Measurements from ENCODE around the gene MACC1. TPM values are rescaled to one million over a fixed set of nuclear protein-coding genes. Genes with fewer than 3 reads are reported as not detected.

The MACC1 gene
- total and polyA plus RNA-seq, 5 donors from 2014 or later, result 0.12 to 1.0 (median 0.21) TPM; not detected in 2

DNA sequence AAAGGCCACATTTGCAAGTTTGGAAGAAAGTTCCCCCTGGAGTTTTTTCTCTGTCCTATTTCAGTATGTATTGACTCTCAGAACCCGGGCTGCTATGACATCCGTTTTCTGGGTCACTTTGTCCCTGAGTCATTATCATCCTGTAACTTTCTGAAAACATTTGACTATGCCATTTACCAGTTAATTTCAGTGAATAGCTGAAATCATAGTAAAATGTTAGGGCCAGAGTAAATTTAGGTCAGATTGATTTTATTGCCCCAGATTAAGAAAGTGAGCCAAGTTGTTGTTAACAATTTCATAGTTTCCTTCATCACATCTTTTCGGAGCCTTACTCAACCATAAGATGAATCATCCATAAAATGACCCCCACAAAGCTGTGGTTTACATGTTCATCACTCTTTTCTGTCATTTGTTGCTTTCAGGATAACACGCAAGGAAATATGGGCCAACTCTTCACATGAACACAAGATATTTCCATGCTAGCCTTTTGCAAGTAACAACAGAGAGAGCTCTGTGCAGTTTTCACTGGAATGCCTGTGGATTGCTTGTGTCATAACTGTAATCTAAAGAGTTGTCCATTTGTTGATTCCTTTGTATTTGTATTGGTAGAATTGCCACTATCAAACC, 3.9 kb upstream of the MACC1 start:
- Histone ChIP-seq H3K4me3 (ENCODE audit: low read depth, low read length) (no peak overlapping the region), H3K36me3 (ENCODE audit: control insufficient read depth, insufficient read depth, low read length) (no peaks in the 10 kb centered on the region), H3K27me3 (ENCODE audit: control insufficient read depth, insufficient read depth, low read length) (no peaks in the 10 kb centered on the region), H3K4me1 (ENCODE audit: control insufficient read depth, insufficient read depth, low read length, poor library complexity, severe bottlenecking) (no peaks in the 10 kb centered on the region), H3K9me3 (ENCODE audit: control insufficient read depth in 2 of 2, low read length in 2 of 2) (no peaks in the 10 kb centered on the region), H3K27ac (ENCODE audit: insufficient read depth, low read length, poor library complexity, severe bottlenecking) (no peak overlapping the region)
- Mint-ChIP-seq H3K9me3 (peaks cover 0 to 9% (median 2%) of the 10 kb centered on the region in 7 donors), H3K4me1 (peaks cover 0 to 15% (median 0%) of the 10 kb centered on the region in 4 donors), H3K27ac (peak overlapping the region in 1 of 3 donors; percentile 66), H3K36me3 (no peaks in the 10 kb centered on the region), H3K27me3 (peaks cover 3% of the 10 kb centered on the region), H3K4me3 (peak overlapping the region in 1 of 4 donors; percentile 33)
- DNase-seq (no peak), ATAC-seq (ENCODE audit: low read depth in 2 of 2) (no peak)

DNA sequence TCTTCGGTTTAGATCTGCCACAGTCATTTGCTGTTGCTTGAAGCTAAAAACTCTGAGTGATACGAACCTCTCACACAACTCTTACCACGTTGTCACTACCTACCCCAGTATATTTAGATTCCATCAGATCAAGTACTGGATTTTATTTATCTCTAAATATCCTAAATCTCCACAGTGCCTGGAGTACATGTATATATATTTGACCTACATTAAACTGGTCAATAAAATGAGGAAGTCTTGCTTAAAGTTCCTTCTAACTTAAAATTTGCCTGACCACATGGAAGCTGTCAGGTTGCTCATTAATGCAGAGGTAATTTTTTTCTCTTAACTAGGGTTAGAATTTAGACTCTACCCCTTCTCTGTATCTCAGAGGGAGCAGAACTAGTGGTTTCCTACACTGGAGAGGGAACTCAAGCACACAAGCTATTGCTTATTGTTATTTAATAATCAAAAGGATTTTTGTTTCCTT, 3.1 kb upstream of the MACC1 start:
- no peak overlapping the region for H3K4me3 Mint-ChIP-seq
- Histone ChIP-seq H3K36me3 (ENCODE audit: control insufficient read depth, insufficient read depth, low read length) (no peaks in the 10 kb centered on the region), H3K27ac (ENCODE audit: insufficient read depth, low read length, poor library complexity, severe bottlenecking) (no peak overlapping the region), H3K4me1 (ENCODE audit: control insufficient read depth, insufficient read depth, low read length, poor library complexity, severe bottlenecking) (no peaks in the 10 kb centered on the region), H3K9me3 (ENCODE audit: control insufficient read depth in 2 of 2, low read length in 2 of 2) (no peaks in the 10 kb centered on the region), H3K4me3 (ENCODE audit: low read depth, low read length) (no peak overlapping the region), H3K27me3 (ENCODE audit: control insufficient read depth, insufficient read depth, low read length) (no peaks in the 10 kb centered on the region)
- DNase-seq (no peak), ATAC-seq (ENCODE audit: low read depth in 2 of 2) (no peak)
- no peak overlapping the region for H3K27ac Mint-ChIP-seq
- no peaks in the 10 kb centered on the region for H3K27me3 Mint-ChIP-seq
- peaks cover 0 to 15% (median 0%) of the 10 kb centered on the region in 4 donors for H3K4me1 Mint-ChIP-seq
- H3K9me3 Mint-ChIP-seq, result peaks cover 0 to 6% (median 2%) of the 10 kb centered on the region in 7 donors
- no peaks in the 10 kb centered on the region for H3K36me3 Mint-ChIP-seq

DNA sequence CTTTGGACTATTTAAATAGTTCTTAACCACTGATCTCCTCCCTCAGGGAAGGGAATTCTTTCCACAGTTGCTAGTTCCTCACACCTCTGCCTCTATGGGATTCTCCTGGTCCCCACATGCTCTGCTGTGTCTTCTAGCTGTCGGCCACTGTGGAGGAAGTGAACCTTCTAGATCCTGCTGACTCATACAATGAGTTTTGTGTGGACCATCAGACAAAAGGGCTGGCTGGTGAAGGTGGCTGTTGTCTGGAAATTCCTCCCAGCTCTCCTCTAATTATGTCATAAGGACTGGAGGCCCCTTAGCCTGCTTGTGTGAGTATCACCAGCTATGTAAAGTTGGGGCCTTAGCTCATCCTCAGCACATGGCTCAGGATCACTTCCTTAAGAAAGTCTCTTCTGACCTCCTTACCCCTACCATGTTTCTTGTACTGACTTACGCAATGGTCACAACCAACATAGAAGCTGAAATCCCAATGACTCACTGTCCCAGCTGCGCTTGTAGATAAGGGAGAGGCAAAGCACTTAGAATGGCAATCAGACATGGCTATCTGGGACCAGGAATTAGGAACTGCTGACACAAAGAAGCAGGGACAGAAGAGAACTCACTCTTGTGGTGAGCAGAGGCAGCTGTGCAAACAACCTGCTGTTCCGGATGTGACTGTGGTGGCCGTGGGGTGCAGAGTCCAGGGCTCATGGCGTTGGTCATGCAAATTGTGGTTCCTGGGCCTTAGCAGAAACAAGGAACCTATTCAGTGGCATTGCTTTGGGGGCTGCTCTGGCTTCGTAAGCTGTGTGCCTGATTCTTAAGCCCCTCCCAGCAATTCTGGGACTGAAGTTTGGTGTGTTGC, 2.5 kb upstream of the MACC1 start:
- H3K27ac ChIP-seq (ENCODE audit: insufficient read depth, low read length, poor library complexity, severe bottlenecking), result no peak overlapping the region
- no peaks in the 10 kb centered on the region for H3K27me3 Mint-ChIP-seq
- H3K27me3 ChIP-seq (ENCODE audit: control insufficient read depth, insufficient read depth, low read length), result no peaks in the 10 kb centered on the region
- H3K9me3 Mint-ChIP-seq, result peaks cover 0 to 6% (median 0%) of the 10 kb centered on the region in 7 donors
- ATAC-seq (ENCODE audit: low read depth in 2 of 2), result peak; percentile 44
- no peak overlapping the region for H3K4me3 ChIP-seq (ENCODE audit: low read depth, low read length)
- H3K4me3 Mint-ChIP-seq, result no peak overlapping the region
- H3K27ac Mint-ChIP-seq, result peak overlapping the region in 1 of 3 donors; percentile 61
- H3K36me3 Mint-ChIP-seq, result no peaks in the 10 kb centered on the region
- H3K9me3 ChIP-seq (ENCODE audit: control insufficient read depth in 2 of 2, low read length in 2 of 2), result no peaks in the 10 kb centered on the region
- no peaks in the 10 kb centered on the region for H3K4me1 ChIP-seq (ENCODE audit: control insufficient read depth, insufficient read depth, low read length, poor library complexity, severe bottlenecking)
- no peak for DNase-seq
- H3K4me1 Mint-ChIP-seq, result peaks cover 0 to 15% (median 0%) of the 10 kb centered on the region in 4 donors
- no peaks in the 10 kb centered on the region for H3K36me3 ChIP-seq (ENCODE audit: control insufficient read depth, insufficient read depth, low read length)

- Mint-ChIP-seq H3K9me3 (peaks cover 0 to 6% (median 0%) of the 10 kb centered on the region in 7 donors), H3K27ac (peak overlapping the region in 1 of 3 donors; percentile 61), H3K36me3 (no peaks in the 10 kb centered on the region), H3K4me3 (no peak overlapping the region), H3K27me3 (no peaks in the 10 kb centered on the region), H3K4me1 (peaks cover 0 to 15% (median 0%) of the 10 kb centered on the region in 4 donors)
- ATAC-seq (ENCODE audit: low read depth in 2 of 2) (no peak), DNase-seq (no peak)
- no peaks in the 10 kb centered on the region for H3K27me3 ChIP-seq (ENCODE audit: control insufficient read depth, insufficient read depth, low read length)
- H3K9me3 ChIP-seq (ENCODE audit: control insufficient read depth in 2 of 2, low read length in 2 of 2), result no peaks in the 10 kb centered on the region
- no peaks in the 10 kb centered on the region for H3K36me3 ChIP-seq (ENCODE audit: control insufficient read depth, insufficient read depth, low read length)
- H3K4me3 ChIP-seq (ENCODE audit: low read depth, low read length), result no peak overlapping the region
- H3K27ac ChIP-seq (ENCODE audit: insufficient read depth, low read length, poor library complexity, severe bottlenecking), result no peak overlapping the region
- no peaks in the 10 kb centered on the region for H3K4me1 ChIP-seq (ENCODE audit: control insufficient read depth, insufficient read depth, low read length, poor library complexity, severe bottlenecking)
Observed at GRCh38 chr7:20219062-20219445, 1.9 kb upstream of the MACC1 start.

- H3K36me3 Mint-ChIP-seq, result no peaks in the 10 kb centered on the region
- ATAC-seq (ENCODE audit: low read depth in 2 of 2) (no peak), DNase-seq (no peak)
- peaks cover 0 to 6% (median 0%) of the 10 kb centered on the region in 7 donors for H3K9me3 Mint-ChIP-seq
- peaks cover 0 to 15% (median 0%) of the 10 kb centered on the region in 4 donors for H3K4me1 Mint-ChIP-seq
- H3K27me3 ChIP-seq (ENCODE audit: control insufficient read depth, insufficient read depth, low read length), result no peaks in the 10 kb centered on the region
- H3K27ac ChIP-seq (ENCODE audit: insufficient read depth, low read length, poor library complexity, severe bottlenecking), result no peak overlapping the region
- no peak overlapping the region for H3K4me3 ChIP-seq (ENCODE audit: low read depth, low read length)
- no peaks in the 10 kb centered on the region for H3K27me3 Mint-ChIP-seq
- H3K36me3 ChIP-seq (ENCODE audit: control insufficient read depth, insufficient read depth, low read length), result no peaks in the 10 kb centered on the region
- no peaks in the 10 kb centered on the region for H3K4me1 ChIP-seq (ENCODE audit: control insufficient read depth, insufficient read depth, low read length, poor library complexity, severe bottlenecking)
- H3K27ac Mint-ChIP-seq, result no peak overlapping the region
- H3K9me3 ChIP-seq (ENCODE audit: control insufficient read depth in 2 of 2, low read length in 2 of 2), result no peaks in the 10 kb centered on the region
- H3K4me3 Mint-ChIP-seq, result peak overlapping the region in 1 of 4 donors; percentile 5
Observed at GRCh38 chr7:20218279-20218678, 1.1 kb upstream of the MACC1 start.

DNA sequence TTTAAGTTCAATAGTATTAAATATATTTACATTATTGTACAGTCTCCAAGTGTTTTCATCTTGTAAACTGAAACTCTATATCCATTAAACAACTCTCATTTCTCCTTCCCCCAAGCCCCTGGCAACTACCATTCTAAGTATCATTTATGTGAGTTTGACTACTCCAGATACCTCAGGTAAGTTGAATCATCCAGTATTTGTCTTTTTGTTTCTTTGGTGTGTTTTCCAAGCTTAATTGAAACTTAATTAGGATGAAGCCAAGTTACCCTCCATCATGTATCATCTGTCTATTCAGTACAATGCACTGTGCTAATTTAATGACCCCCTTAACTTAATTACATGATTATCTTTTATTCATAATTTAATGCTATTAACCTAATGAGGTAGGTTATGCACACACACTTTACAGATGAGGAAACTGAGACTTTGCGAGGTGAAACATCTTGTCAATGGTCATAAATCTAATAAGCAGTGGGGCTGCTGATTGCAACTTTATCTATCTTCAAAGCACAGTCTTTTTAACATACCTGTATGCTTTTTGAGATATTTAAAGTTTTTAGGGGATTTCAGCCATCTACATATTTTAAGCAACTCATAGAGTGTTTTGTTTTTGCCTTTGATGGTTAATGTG, 663 bp downstream of the MACC1 start:
- no peak overlapping the region for H3K27ac ChIP-seq (ENCODE audit: insufficient read depth, low read length, poor library complexity, severe bottlenecking)
- peak overlapping the region; percentile 40 for H3K4me3 ChIP-seq (ENCODE audit: low read depth, low read length)
- H3K27me3 ChIP-seq (ENCODE audit: control insufficient read depth, insufficient read depth, low read length), result no peaks in the 10 kb centered on the region
- ATAC-seq (ENCODE audit: low read depth in 2 of 2) (no peak), DNase-seq (no peak)
- H3K27ac Mint-ChIP-seq, result no peak overlapping the region
- no peaks in the 10 kb centered on the region for H3K27me3 Mint-ChIP-seq
- H3K36me3 ChIP-seq (ENCODE audit: control insufficient read depth, insufficient read depth, low read length), result no peaks in the 10 kb centered on the region
- no peaks in the 10 kb centered on the region for H3K4me1 ChIP-seq (ENCODE audit: control insufficient read depth, insufficient read depth, low read length, poor library complexity, severe bottlenecking)
- H3K4me1 Mint-ChIP-seq, result peaks cover 0 to 15% (median 0%) of the 10 kb centered on the region in 4 donors
- no peaks in the 10 kb centered on the region for H3K36me3 Mint-ChIP-seq
- no peaks in the 10 kb centered on the region for H3K9me3 ChIP-seq (ENCODE audit: control insufficient read depth in 2 of 2, low read length in 2 of 2)
- peak overlapping the region in 1 of 4 donors; percentile 77 for H3K4me3 Mint-ChIP-seq
- H3K9me3 Mint-ChIP-seq, result peaks cover 0 to 6% (median 0%) of the 10 kb centered on the region in 7 donors

DNA sequence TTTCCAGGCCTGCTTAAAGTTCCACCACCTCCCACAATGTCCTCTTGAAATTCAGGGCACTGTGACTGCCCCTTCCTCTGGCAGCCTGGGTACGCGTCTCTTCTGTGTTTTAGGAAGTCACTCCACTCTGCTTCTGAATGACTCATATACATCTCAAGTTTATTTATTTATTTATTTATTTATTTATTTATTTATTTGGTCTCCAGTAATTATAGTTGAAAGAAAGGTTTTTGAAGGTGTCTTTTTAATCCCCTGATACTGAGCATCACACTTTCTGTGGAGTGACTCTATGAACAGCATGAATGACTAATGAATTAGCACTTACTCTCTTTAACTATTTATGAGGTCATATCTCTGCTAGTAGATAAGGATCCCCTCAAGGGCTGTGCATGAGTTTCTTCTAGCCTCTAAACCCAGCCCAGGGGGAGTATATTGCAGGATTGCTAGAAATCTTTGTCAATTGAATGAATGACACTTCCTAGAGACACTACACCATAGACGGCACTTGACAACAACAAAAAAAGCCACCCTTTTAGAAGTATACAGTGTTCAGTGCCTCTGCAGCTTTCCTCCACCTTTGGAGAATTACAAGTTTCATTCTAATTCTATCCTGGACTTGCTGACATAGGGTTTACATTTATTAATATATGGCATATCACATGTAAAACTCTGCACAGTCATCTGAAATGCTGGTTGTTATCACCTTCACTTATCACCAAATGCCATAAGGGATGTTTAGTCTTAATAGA, 2.1 kb downstream of the MACC1 start:
- Histone ChIP-seq H3K27ac (ENCODE audit: insufficient read depth, low read length, poor library complexity, severe bottlenecking) (no peak overlapping the region), H3K4me3 (ENCODE audit: low read depth, low read length) (no peak overlapping the region), H3K27me3 (ENCODE audit: control insufficient read depth, insufficient read depth, low read length) (no peaks in the 10 kb centered on the region), H3K36me3 (ENCODE audit: control insufficient read depth, insufficient read depth, low read length) (no peaks in the 10 kb centered on the region), H3K9me3 (ENCODE audit: control insufficient read depth in 2 of 2, low read length in 2 of 2) (no peaks in the 10 kb centered on the region), H3K4me1 (ENCODE audit: control insufficient read depth, insufficient read depth, low read length, poor library complexity, severe bottlenecking) (no peaks in the 10 kb centered on the region)
- peaks cover 0 to 12% (median 0%) of the 10 kb centered on the region in 4 donors for H3K4me1 Mint-ChIP-seq
- no peaks in the 10 kb centered on the region for H3K27me3 Mint-ChIP-seq
- peaks cover 0 to 12% (median 3%) of the 10 kb centered on the region in 7 donors for H3K9me3 Mint-ChIP-seq
- no peak overlapping the region for H3K4me3 Mint-ChIP-seq
- H3K27ac Mint-ChIP-seq, result no peak overlapping the region
- DNase-seq (no peak), ATAC-seq (ENCODE audit: low read depth in 2 of 2) (no peak)
- no peaks in the 10 kb centered on the region for H3K36me3 Mint-ChIP-seq
